H1 (cell line): ENCODE data around the gene HNF1B. TPM values are rescaled to one million over a fixed set of nuclear protein-coding genes. Genes with fewer than 3 reads are reported as not detected.

Source experiments
- BRCA1 ChIP-seq: IDR thresholded peaks from 2 replicates; pipeline ENCODE4 v1.6.1; 2012; ENCODE audit warnings: low read depth, low read length, improper control_type of control experiment
- CHD1 ChIP-seq: IDR thresholded peaks from 2 replicates; pipeline ENCODE4 v1.6.1; 2012; ENCODE audit warnings: low read depth, low read length, improper control_type of control experiment
- CHD2 ChIP-seq: IDR thresholded peaks from 2 replicates; pipeline ENCODE4 v1.6.1; 2012; ENCODE audit warnings: low read length, improper control_type of control experiment
- HDAC6 ChIP-seq: IDR thresholded peaks from one replicate; pipeline ENCODE4 v1.7.1; 2012; ENCODE audit warnings: low read depth, mild to moderate bottlenecking, inconsistent platforms, low read length, moderate library complexity
- KDM1A ChIP-seq: fragments of 200-600, 300-600 bp; sonication (generic); IDR thresholded peaks from 2 replicates; pipeline ENCODE4 v1.7.1; 2016; ENCODE audit warnings: mild to moderate bottlenecking, low read length, borderline replicate concordance
- PHF8 ChIP-seq: fragments of 200-600 bp; sonication (generic); conservative IDR thresholded peaks from 2 replicates; pipeline ENCODE4 v1.7.1; 2012; ENCODE audit warnings: low read depth, mild to moderate bottlenecking, inconsistent platforms, low read length, moderate library complexity
- RNF2 ChIP-seq: fragments of 200-900, 300-1000 bp; sonication (generic); IDR thresholded peaks from 2 replicates; pipeline ENCODE4 v1.7.1; 2016; ENCODE audit warnings: borderline replicate concordance, low read depth, mild to moderate bottlenecking, antibody characterized with exemption, low read length; ENCODE audit not compliant: poor library complexity, severe bottlenecking; ENCODE audit errors: missing control alignments
- SRF ChIP-seq: IDR thresholded peaks from 2 replicates; pipeline ENCODE4 v1.6.1; 2011; ENCODE audit warnings: mild to moderate bottlenecking, low read depth, low read length, moderate library complexity
- TBP ChIP-seq: IDR thresholded peaks from 2 replicates; pipeline ENCODE4 v1.6.1; 2011; ENCODE audit warnings: low read depth, low read length, improper control_type of control experiment
- TEAD4 ChIP-seq: IDR thresholded peaks from 2 replicates; pipeline ENCODE4 v1.6.1; 2012; ENCODE audit warnings: low read depth, low read length, inconsistent platforms, mixed read lengths
- YY1 ChIP-seq: IDR thresholded peaks from 2 replicates; pipeline ENCODE4 v1.6.1; 2011; ENCODE audit warnings: low read depth, mild to moderate bottlenecking, low read length
- polyA plus RNA-seq, 7 experiments: library from polyadenylated mRNA; depleted of rRNA in 3 of 7; stranded (reverse) in 5 of 7; unstranded in 2 of 7; fragments of >200 nt in 5 of 7; fragments of 200-250 nt in 2 of 7; gene quantifications; 1 replicate in 5 of 7; 2 replicates in 1 of 7; 4 replicates in 1 of 7; pipeline versions ENCODE4 v1.2.1 to v1.2.3, GENCODE V29; 2011 to 2013; ENCODE audit warnings: missing spikeins in 2 of 7, mixed read lengths in 2 of 7
- total RNA-seq: library from RNA; stranded (reverse); fragmentation: NEBNext Ultra II Directional; extraction: Animal tissue kit (Norgen Biotek cat#: 25700); gene quantifications from 2 replicates; pipeline ENCODE4 v1.2.1, GENCODE V29; 2021
- TF ChIP-seq, protein P1 (sequence below): fragments of 300-600 bp; sonication (generic); IDR thresholded peaks from 2 replicates; pipeline ENCODE4 v1.7.1; 2012; ENCODE audit warnings: low read length, moderate library complexity, mild to moderate bottlenecking, inconsistent platforms; ENCODE audit not compliant: insufficient replicate concordance

The HNF1B gene
- total and polyA plus RNA-seq, 2 of the 8 experiments (the other 6 are each of a cell fraction or from before 2014, with no cell fraction given), result 0.13 to 0.30 TPM

DNA sequence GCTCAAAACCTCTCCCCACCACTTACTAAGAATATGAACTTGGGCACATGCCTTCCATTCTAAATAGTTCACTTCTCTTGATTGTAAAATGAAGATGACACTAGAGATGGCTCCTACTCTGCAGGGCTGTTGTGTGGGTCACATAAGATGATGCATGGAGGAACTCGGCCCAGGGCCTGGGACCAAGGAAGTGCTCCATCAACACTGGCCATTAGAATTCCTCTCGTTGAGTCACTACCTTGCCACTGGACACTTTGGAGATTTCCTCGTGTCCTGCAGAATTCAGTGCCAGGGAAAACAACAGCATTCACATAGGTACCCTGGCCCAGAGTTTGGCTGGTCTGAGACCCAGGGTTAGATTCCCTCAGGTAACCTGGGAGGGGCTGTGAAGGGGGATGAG lies 18.6 kb downstream of the HNF1B start (continued):
- TF ChIP-seq, protein P1, sequence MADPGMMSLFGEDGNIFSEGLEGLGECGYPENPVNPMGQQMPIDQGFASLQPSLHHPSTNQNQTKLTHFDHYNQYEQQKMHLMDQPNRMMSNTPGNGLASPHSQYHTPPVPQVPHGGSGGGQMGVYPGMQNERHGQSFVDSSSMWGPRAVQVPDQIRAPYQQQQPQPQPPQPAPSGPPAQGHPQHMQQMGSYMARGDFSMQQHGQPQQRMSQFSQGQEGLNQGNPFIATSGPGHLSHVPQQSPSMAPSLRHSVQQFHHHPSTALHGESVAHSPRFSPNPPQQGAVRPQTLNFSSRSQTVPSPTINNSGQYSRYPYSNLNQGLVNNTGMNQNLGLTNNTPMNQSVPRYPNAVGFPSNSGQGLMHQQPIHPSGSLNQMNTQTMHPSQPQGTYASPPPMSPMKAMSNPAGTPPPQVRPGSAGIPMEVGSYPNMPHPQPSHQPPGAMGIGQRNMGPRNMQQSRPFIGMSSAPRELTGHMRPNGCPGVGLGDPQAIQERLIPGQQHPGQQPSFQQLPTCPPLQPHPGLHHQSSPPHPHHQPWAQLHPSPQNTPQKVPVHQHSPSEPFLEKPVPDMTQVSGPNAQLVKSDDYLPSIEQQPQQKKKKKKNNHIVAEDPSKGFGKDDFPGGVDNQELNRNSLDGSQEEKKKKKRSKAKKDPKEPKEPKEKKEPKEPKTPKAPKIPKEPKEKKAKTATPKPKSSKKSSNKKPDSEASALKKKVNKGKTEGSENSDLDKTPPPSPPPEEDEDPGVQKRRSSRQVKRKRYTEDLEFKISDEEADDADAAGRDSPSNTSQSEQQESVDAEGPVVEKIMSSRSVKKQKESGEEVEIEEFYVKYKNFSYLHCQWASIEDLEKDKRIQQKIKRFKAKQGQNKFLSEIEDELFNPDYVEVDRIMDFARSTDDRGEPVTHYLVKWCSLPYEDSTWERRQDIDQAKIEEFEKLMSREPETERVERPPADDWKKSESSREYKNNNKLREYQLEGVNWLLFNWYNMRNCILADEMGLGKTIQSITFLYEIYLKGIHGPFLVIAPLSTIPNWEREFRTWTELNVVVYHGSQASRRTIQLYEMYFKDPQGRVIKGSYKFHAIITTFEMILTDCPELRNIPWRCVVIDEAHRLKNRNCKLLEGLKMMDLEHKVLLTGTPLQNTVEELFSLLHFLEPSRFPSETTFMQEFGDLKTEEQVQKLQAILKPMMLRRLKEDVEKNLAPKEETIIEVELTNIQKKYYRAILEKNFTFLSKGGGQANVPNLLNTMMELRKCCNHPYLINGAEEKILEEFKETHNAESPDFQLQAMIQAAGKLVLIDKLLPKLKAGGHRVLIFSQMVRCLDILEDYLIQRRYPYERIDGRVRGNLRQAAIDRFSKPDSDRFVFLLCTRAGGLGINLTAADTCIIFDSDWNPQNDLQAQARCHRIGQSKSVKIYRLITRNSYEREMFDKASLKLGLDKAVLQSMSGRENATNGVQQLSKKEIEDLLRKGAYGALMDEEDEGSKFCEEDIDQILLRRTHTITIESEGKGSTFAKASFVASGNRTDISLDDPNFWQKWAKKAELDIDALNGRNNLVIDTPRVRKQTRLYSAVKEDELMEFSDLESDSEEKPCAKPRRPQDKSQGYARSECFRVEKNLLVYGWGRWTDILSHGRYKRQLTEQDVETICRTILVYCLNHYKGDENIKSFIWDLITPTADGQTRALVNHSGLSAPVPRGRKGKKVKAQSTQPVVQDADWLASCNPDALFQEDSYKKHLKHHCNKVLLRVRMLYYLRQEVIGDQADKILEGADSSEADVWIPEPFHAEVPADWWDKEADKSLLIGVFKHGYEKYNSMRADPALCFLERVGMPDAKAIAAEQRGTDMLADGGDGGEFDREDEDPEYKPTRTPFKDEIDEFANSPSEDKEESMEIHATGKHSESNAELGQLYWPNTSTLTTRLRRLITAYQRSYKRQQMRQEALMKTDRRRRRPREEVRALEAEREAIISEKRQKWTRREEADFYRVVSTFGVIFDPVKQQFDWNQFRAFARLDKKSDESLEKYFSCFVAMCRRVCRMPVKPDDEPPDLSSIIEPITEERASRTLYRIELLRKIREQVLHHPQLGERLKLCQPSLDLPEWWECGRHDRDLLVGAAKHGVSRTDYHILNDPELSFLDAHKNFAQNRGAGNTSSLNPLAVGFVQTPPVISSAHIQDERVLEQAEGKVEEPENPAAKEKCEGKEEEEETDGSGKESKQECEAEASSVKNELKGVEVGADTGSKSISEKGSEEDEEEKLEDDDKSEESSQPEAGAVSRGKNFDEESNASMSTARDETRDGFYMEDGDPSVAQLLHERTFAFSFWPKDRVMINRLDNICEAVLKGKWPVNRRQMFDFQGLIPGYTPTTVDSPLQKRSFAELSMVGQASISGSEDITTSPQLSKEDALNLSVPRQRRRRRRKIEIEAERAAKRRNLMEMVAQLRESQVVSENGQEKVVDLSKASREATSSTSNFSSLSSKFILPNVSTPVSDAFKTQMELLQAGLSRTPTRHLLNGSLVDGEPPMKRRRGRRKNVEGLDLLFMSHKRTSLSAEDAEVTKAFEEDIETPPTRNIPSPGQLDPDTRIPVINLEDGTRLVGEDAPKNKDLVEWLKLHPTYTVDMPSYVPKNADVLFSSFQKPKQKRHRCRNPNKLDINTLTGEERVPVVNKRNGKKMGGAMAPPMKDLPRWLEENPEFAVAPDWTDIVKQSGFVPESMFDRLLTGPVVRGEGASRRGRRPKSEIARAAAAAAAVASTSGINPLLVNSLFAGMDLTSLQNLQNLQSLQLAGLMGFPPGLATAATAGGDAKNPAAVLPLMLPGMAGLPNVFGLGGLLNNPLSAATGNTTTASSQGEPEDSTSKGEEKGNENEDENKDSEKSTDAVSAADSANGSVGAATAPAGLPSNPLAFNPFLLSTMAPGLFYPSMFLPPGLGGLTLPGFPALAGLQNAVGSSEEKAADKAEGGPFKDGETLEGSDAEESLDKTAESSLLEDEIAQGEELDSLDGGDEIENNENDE, result no peak
- TF ChIP-seq TEAD4 (no peak), HDAC6 (no peak), BRCA1 (no peak), TBP (no peak), KDM1A (no peak), YY1 (no peak), CHD2 (no peak), SRF (no peak), CHD1 (no peak), PHF8 (no peak), RNF2 (no peak)
